ENCODE data around the gene KRT86. TPM values are rescaled to one million over a fixed set of nuclear protein-coding genes. Genes with fewer than 3 reads are reported as not detected.
"Not testable (repeated sequence)": the region's sequence is repeated elsewhere in the genome, so short reads cannot be mapped to it uniquely, and the experiment has no call there.

The KRT86 gene
- total and polyA plus RNA-seq, 9 of the 15 experiments (the other 6 are each of a cell fraction or from before 2014, with no cell fraction given): not detected

- TF ChIP-seq, protein P1, sequence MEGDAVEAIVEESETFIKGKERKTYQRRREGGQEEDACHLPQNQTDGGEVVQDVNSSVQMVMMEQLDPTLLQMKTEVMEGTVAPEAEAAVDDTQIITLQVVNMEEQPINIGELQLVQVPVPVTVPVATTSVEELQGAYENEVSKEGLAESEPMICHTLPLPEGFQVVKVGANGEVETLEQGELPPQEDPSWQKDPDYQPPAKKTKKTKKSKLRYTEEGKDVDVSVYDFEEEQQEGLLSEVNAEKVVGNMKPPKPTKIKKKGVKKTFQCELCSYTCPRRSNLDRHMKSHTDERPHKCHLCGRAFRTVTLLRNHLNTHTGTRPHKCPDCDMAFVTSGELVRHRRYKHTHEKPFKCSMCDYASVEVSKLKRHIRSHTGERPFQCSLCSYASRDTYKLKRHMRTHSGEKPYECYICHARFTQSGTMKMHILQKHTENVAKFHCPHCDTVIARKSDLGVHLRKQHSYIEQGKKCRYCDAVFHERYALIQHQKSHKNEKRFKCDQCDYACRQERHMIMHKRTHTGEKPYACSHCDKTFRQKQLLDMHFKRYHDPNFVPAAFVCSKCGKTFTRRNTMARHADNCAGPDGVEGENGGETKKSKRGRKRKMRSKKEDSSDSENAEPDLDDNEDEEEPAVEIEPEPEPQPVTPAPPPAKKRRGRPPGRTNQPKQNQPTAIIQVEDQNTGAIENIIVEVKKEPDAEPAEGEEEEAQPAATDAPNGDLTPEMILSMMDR (IDR thresholded peaks at IDR 0.05 in 2 of 3, conservative IDR thresholded peaks at IDR 0.05 in 1 of 3; ENCODE audit: insufficient read depth in 2 of 3, low read depth in 1 of 3, low read length in 3 of 3): no peak
- TF ChIP-seq NCOA6 (IDR thresholded peaks at IDR 0.05): no peak
- no peak for TF ChIP-seq CEBPG (CRISPR knock-in tag; IDR thresholded peaks at IDR 0.05)
- TF ChIP-seq CEBPG (tag; conservative IDR thresholded peaks at IDR 0.05 in 1 of 2, IDR thresholded peaks at IDR 0.05 in 1 of 2): no peak
- no peak for TF ChIP-seq ELF1 (tag; IDR thresholded peaks at IDR 0.05)
Observed at GRCh38 chr12:52256584-52256935, 17.9 kb upstream of the KRT86 start (continued).

GRCh38 chr12:52257074-52257551 lies 17.3 kb upstream of the KRT86 start:
- Histone ChIP-seq H3K4me3 (no peak overlapping the region), H4K20me1 (replicated peaks; ENCODE audit: control insufficient read depth, insufficient read depth, low read length) (0 out of 2 replicates have a peak, but pooled peaks cover 4% of the 10 kb centered on the region), H3K9me1 (ENCODE audit: control insufficient read depth, insufficient read depth, low read length) (no peaks in the 10 kb centered on the region), H3K9ac (ENCODE audit: insufficient read depth in 1 of 2, low read depth in 2 of 2, low read length in 2 of 2) (no peak overlapping the region), H3K27ac (ENCODE audit: extremely low read depth, low read depth, low read length) (no peak overlapping the region), H3K4me2 (ENCODE audit: insufficient read depth, low read length) (no peak overlapping the region), H3K4me1 (replicated peaks in 1 of 2; ENCODE audit: control insufficient read depth in 2 of 2, insufficient read depth in 2 of 2, low read length in 2 of 2) (peaks cover 0 to 5% of the 10 kb centered on the region in 2 experiments; a peak in 1 of 5 replicates), H3K9me3 (replicated peaks; ENCODE audit: control insufficient read depth, insufficient read depth, low read depth, low read length) (no peaks in the 10 kb centered on the region), H3K36me3 (ENCODE audit: control insufficient read depth, insufficient read depth, low read length) (no peaks in the 10 kb centered on the region), H3K27me3 (ENCODE audit: control insufficient read depth in 2 of 2, insufficient read depth in 2 of 2, low read length in 2 of 2) (peaks cover 27 to 67% of the 10 kb centered on the region in 2 experiments), H3K79me2 (ENCODE audit: control insufficient read depth, insufficient read depth, low read length) (no peaks in the 10 kb centered on the region), H2AFZ (ENCODE audit: low read depth, low read length) (no peak overlapping the region)
- ATAC-seq (no peak), FAIRE-seq (no peak), DNase-seq (ENCODE audit: extremely low read depth in 1 of 4, low spot score in 3 of 4) (no peak)
- no peak for TF ChIP-seq POLR2B (IDR thresholded peaks at IDR 0.05; ENCODE audit: low read depth, partially characterized antibody)
- in situ Hi-C loops (cut with MboI) (no loop called here), intact Hi-C loops (cut with micrococcal nuclease) (no loop called here)
- no TSS peak for BruUV-seq (replicated peaks)
- ChIA-PET CTCF (ENCODE audit: low intra/inter-chr PET ratio) (no interaction called here), POLR2A (no interaction called here)
- WGBS (ENCODE audit: insufficient coverage, low coverage, missing lambda C conversion rate): 2% methylated on average over 4 of the region's 4 CpGs

- DNase-seq (ENCODE audit: extremely low read depth in 1 of 4, low spot score in 3 of 4); H3K27ac ChIP-seq (ENCODE audit: extremely low read depth, low read depth, low read length); H3K9me3 ChIP-seq (replicated peaks; ENCODE audit: control insufficient read depth, insufficient read depth, low read depth, low read length); H3K4me1 ChIP-seq (replicated peaks in 1 of 2; ENCODE audit: control insufficient read depth in 2 of 2, insufficient read depth in 2 of 2, low read length in 2 of 2); H3K79me2 ChIP-seq (ENCODE audit: control insufficient read depth, insufficient read depth, low read length); H3K9me1 ChIP-seq (ENCODE audit: control insufficient read depth, insufficient read depth, low read length); H4K20me1 ChIP-seq (replicated peaks; ENCODE audit: control insufficient read depth, insufficient read depth, low read length); in situ Hi-C loops (cut with MboI); BruUV-seq (replicated peaks); H3K9ac ChIP-seq (ENCODE audit: insufficient read depth in 1 of 2, low read depth in 2 of 2, low read length in 2 of 2); CTCF ChIA-PET (ENCODE audit: low intra/inter-chr PET ratio); intact Hi-C loops (cut with micrococcal nuclease); H3K4me3 ChIP-seq; H2AFZ ChIP-seq (ENCODE audit: low read depth, low read length); ATAC-seq; FAIRE-seq; H3K36me3 ChIP-seq (ENCODE audit: control insufficient read depth, insufficient read depth, low read length); H3K4me2 ChIP-seq (ENCODE audit: insufficient read depth, low read length): not testable (repeated sequence)
- POLR2A ChIA-PET: interaction anchor here (0.6 kb wide), 1 partner anchor 232 kb away, joined by 4 read pairs; no protein-coding TSS in a partner anchor
- 8% methylated on average over 5 of the region's 13 CpGs for WGBS (ENCODE audit: insufficient coverage, low coverage, missing lambda C conversion rate)
- H3K27me3 ChIP-seq (ENCODE audit: control insufficient read depth in 2 of 2, insufficient read depth in 2 of 2, low read length in 2 of 2): peaks cover 27 to 63% of the 10 kb centered on the region in 2 experiments
Observed at GRCh38 chr12:52257922-52258321, 16.5 kb upstream of the KRT86 start.
